K562 (cell line): ENCODE measurements around the gene NRTN. TPM values are rescaled to one million over a fixed set of nuclear protein-coding genes. Genes with fewer than 3 reads are reported as not detected.

Source experiments
- ATF3 ChIP-seq, 2 experiments: fragments of 450-650 bp in 1 of 2; sonication (generic) in 1 of 2; formaldehyde crosslinking in 1 of 2; IDR thresholded peaks in 1 of 2; conservative IDR thresholded peaks in 1 of 2; 2 replicates each; pipeline versions ENCODE4 v1.6.1 to v1.8.1; 2016 to 2023; ENCODE audit warnings: mild to moderate bottlenecking in 2 of 2, moderate library complexity in 2 of 2, inconsistent platforms in 1 of 2, missing genetic modification reagents in 1 of 2
- MCM5 ChIP-seq: fragments of 450-650 bp; IDR thresholded peaks from 2 replicates; pipeline ENCODE4 v1.6.1; 2016; ENCODE audit warnings: low read depth
- MED1 ChIP-seq: sonication (generic); formaldehyde crosslinking; IDR thresholded peaks from 2 replicates; pipeline ENCODE4 v1.8.1; 2023; ENCODE audit warnings: missing genetic modification reagents, borderline replicate concordance
- NR2F6 ChIP-seq: fragments of 450-650 bp; formaldehyde crosslinking; IDR thresholded peaks from 2 replicates; pipeline ENCODE4 v1.4.0; 2020; ENCODE audit warnings: mild to moderate bottlenecking
- PBX2 ChIP-seq, 2 experiments: IDR thresholded peaks in 1 of 2; conservative IDR thresholded peaks in 1 of 2; 2 replicates each; pipeline ENCODE4 v1.6.1; 2016; ENCODE audit warnings: low read depth in 2 of 2, mild to moderate bottlenecking in 1 of 2, missing compliant biosample characterization in 1 of 2, missing genetic modification characterization in 1 of 2, moderate library complexity in 1 of 2
- POLR2B ChIP-seq: fragments of 450-650 bp; IDR thresholded peaks from 2 replicates; pipeline ENCODE4 v1.6.1; 2018; ENCODE audit warnings: low read depth; ENCODE audit not compliant: partially characterized antibody
- SAP30 ChIP-seq: fragments of 200-600 bp; sonication (generic); IDR thresholded peaks from 2 replicates; pipeline ENCODE4 v1.6.1; 2012; ENCODE audit warnings: borderline replicate concordance, low read depth, mild to moderate bottlenecking, moderate library complexity, low read length, control low read depth, inconsistent platforms; ENCODE audit not compliant: insufficient read depth, poor library complexity, severe bottlenecking
- SNRNP70 ChIP-seq: fragments of 200-400 bp; formaldehyde crosslinking; optimal IDR thresholded peaks from 2 replicates; pipeline ENCODE3; 2017; ENCODE audit warnings: low read depth, low read length
- SUPT5H ChIP-seq: fragments of 450-650 bp; IDR thresholded peaks from 2 replicates; pipeline ENCODE4 v1.6.1; 2016
- WHSC1 ChIP-seq: IDR thresholded peaks from one replicate; pipeline ENCODE4 v1.6.1; 2012; ENCODE audit warnings: low read length, control low read depth, inconsistent platforms
- ZBTB40 ChIP-seq, 2 experiments: fragments of 450-650 bp in 1 of 2; sonication (generic) in 1 of 2; formaldehyde crosslinking in 1 of 2; IDR thresholded peaks; 2 replicates each; pipeline versions ENCODE4 v1.7.1 to v1.9.0; 2016 to 2022; ENCODE audit warnings: inconsistent platforms in 1 of 2, mild to moderate bottlenecking in 1 of 2, missing genetic modification reagents in 1 of 2
- ZKSCAN8 ChIP-seq: fragments of 200-800 bp; sonication (Bioruptor generic); IDR thresholded peaks from 2 replicates; pipeline ENCODE4 v1.6.1; 2016; ENCODE audit warnings: missing genetic modification characterization, missing compliant biosample characterization
- ZNF23 ChIP-seq: fragments of 250-450 bp; sonication (Bioruptor Pico); IDR thresholded peaks from 2 replicates; pipeline ENCODE4 v1.4.0; 2020; ENCODE audit warnings: mild to moderate bottlenecking
- polyA plus RNA-seq, 8 experiments: library from polyadenylated mRNA; depleted of rRNA in 4 of 8; stranded (reverse) in 5 of 8; unstranded in 3 of 8; fragments of >200 nt; fragmentation: Nextera tagmentation in 2 of 8; fragmentation: Illumina TruSeq in 1 of 8; extraction: Ambion mirVana in 2 of 8; extraction: Trizol in 1 of 8; gene quantifications; 2 replicates each; pipeline versions ENCODE4 v1.2.1 to v1.2.3, GENCODE V29; 2011 to 2014; ENCODE audit warnings: inconsistent platforms in 1 of 8, missing spikeins in 1 of 8
- total RNA-seq, 7 experiments: library from RNA; depleted of rRNA in 6 of 7; stranded (reverse); fragments of >200 nt in 6 of 7; fragmentation: Illumina TruSeq in 2 of 7; extraction: Trizol in 2 of 7; gene quantifications; 2 replicates each; pipeline versions ENCODE4 v1.2.1 to v1.2.3, GENCODE V29; 2011 to 2021; ENCODE audit warnings: low replicate concordance in 1 of 7

Gene NRTN
- total and polyA plus RNA-seq, 9 of the 15 experiments (the other 6 are each of a cell fraction or from before 2014, with no cell fraction given): 0.62 to 8.1 (median 1.6) TPM; not detected in 2

GRCh38 chr19:5805462-5806132 is 730 bp downstream of the NRTN start (continued):
- TF ChIP-seq SUPT5H: no peak
- no peak for TF ChIP-seq SNRNP70
- no peak for TF ChIP-seq MED1
- TF ChIP-seq PBX2 (CRISPR knock-in tag; IDR thresholded peaks at IDR 0.05; ENCODE audit: low read depth): no peak
- TF ChIP-seq PBX2 (tag; conservative IDR thresholded peaks at IDR 0.05; ENCODE audit: low read depth): no peak
- TF ChIP-seq SAP30: peak; percentile 64
- TF ChIP-seq WHSC1: no peak
- no peak for TF ChIP-seq ZKSCAN8
- TF ChIP-seq NR2F6 (CRISPR knock-in tag): no peak
- TF ChIP-seq ATF3 (IDR thresholded peaks at IDR 0.05): no peak
- no peak for TF ChIP-seq ATF3 (CRISPR knock-in tag; conservative IDR thresholded peaks at IDR 0.05)
- no peak for TF ChIP-seq MCM5
- no peak for TF ChIP-seq POLR2B
- TF ChIP-seq ZNF23 (CRISPR knock-in tag): no peak
- 0 out of 2 replicates have a peak, but pooled peaks have one; percentile 28 for TF ChIP-seq ZBTB40 (IDR thresholded peaks at IDR 0.05)
- no peak for TF ChIP-seq ZBTB40 (CRISPR knock-in tag; IDR thresholded peaks at IDR 0.05)
